DMS114 treated with DMSO at 0.1 percent for 48 hours (cell line): Measurements from ENCODE around the gene ERBB4.

Experiments
- DNase-seq: peaks from one replicate; lab custom pipeline; 2025; ENCODE audit not compliant: unreplicated experiment; lab: John Stamatoyannopoulos, UW

Gene ERBB4

GRCh38 chr2:211845338-211846035 is 693.1 kb downstream of the ERBB4 start:
- DNase-seq = no peak

- DNase-seq = no peak
Measured at GRCh38 chr2:211837706-211838105, 700.9 kb downstream of the ERBB4 start.

GRCh38 chr2:211837206-211837605 is 701.4 kb downstream of the ERBB4 start:
- DNase-seq = no peak

GRCh38 chr2:211836409-211836808 is 702.2 kb downstream of the ERBB4 start:
- DNase-seq = no peak

GRCh38 chr2:211835695-211836094 is 702.9 kb downstream of the ERBB4 start:
- no peak for DNase-seq

GRCh38 chr2:211833582-211834279 is 704.9 kb downstream of the ERBB4 start:
- DNase-seq = no peak

GRCh38 chr2:211829725-211830124 is 708.9 kb downstream of the ERBB4 start:
- no peak for DNase-seq

- no peak for DNase-seq
Measured at GRCh38 chr2:211823886-211824479, 714.6 kb downstream of the ERBB4 start.

GRCh38 chr2:211822686-211823335 is 715.8 kb downstream of the ERBB4 start:
- no peak for DNase-seq

- no peak for DNase-seq
Measured at GRCh38 chr2:211816754-211817153, 721.8 kb downstream of the ERBB4 start.

GRCh38 chr2:211812587-211812986 is 726.0 kb downstream of the ERBB4 start:
- DNase-seq = no peak

- DNase-seq = no peak
Measured at GRCh38 chr2:211802666-211803065, 735.9 kb downstream of the ERBB4 start.

- DNase-seq = no peak
Measured at GRCh38 chr2:211800001-211800400, 738.6 kb downstream of the ERBB4 start.

- no peak for DNase-seq
Measured at GRCh38 chr2:211798868-211799267, 739.7 kb downstream of the ERBB4 start.

GRCh38 chr2:211793690-211794089 is 744.9 kb downstream of the ERBB4 start:
- no peak for DNase-seq

GRCh38 chr2:211789982-211790381 is 748.6 kb downstream of the ERBB4 start:
- DNase-seq = no peak

GRCh38 chr2:211766689-211767088 is 771.9 kb downstream of the ERBB4 start:
- no peak for DNase-seq

GRCh38 chr2:211762479-211762878 is 776.1 kb downstream of the ERBB4 start:
- DNase-seq = no peak

GRCh38 chr2:211760103-211760502 is 778.5 kb downstream of the ERBB4 start:
- DNase-seq = no peak

GRCh38 chr2:211756266-211756665 is 782.3 kb downstream of the ERBB4 start:
- no peak for DNase-seq

- no peak for DNase-seq
Measured at GRCh38 chr2:211755187-211755586, 783.4 kb downstream of the ERBB4 start.

GRCh38 chr2:211751848-211752247 is 786.8 kb downstream of the ERBB4 start:
- no peak for DNase-seq
